Mesothelial cell of epicardium (in vitro differentiated cells): ENCODE data around the gene SHISA6. TPM values are rescaled to one million over a fixed set of nuclear protein-coding genes. Genes with fewer than 3 reads are reported as not detected.

Experiments
- DNase-seq, 2 experiments: peaks; one replicate each; pipeline ENCODE4 v3.0.0; 2021; ENCODE audit warnings: low spot score in 2 of 2; ENCODE audit not compliant: unreplicated experiment in 2 of 2
- H3K27ac Mint-ChIP-seq: 2 replicates; pipeline ENCODE4 v1.8.0; 2021; ENCODE audit warnings: mixed read lengths
- H3K27me3 Mint-ChIP-seq: 2 replicates; pipeline ENCODE4 v1.8.0; 2021; ENCODE audit warnings: low read depth, mixed read lengths
- H3K36me3 Mint-ChIP-seq: 2 replicates; pipeline ENCODE4 v1.8.0; 2021; ENCODE audit warnings: mixed read lengths
- H3K4me1 Mint-ChIP-seq: 2 replicates; pipeline ENCODE4 v1.8.0; 2021; ENCODE audit warnings: mixed read lengths
- H3K4me3 Mint-ChIP-seq: 2 replicates; pipeline ENCODE4 v1.8.0; 2021; ENCODE audit warnings: mild to moderate bottlenecking, moderate library complexity, mixed read lengths
- H3K9me3 Mint-ChIP-seq: 2 replicates; pipeline ENCODE4 v1.8.0; 2021; ENCODE audit warnings: mixed read lengths
- total RNA-seq: library from RNA; stranded (reverse); gene quantifications from 3 replicates; pipeline ENCODE4 v1.2.1, GENCODE V29; 2021
- TF ChIP-seq, protein P1 (sequence below): fragments of 200-600 bp; sonication (generic); IDR thresholded peaks from one replicate; pipeline ENCODE4 v1.5.0; 2021; ENCODE audit warnings: antibody characterized with exemption; ENCODE audit not compliant: unreplicated experiment

The SHISA6 gene
- total RNA-seq, 1 donor from 2014 or later: not detected

DNA sequence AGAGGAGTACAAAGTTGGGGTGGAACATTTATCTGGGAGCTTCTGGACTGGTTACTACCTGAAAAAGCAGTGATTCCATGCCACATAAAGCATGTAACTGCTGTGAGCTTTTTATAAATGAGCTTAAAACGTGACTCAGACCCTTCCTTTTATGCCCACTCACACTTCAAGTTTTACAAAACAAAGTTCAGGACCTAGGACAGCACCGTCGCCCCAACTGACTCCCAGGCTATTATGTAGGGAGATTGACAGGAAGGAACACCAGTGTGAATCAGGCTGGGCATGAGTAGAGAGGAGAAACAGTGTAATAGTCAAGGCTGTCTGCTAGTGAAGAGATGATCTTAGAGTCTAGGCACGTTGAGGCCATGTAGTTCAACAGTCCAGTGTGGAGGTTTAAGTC, 265.6 kb downstream of the SHISA6 start:
- Mint-ChIP-seq H3K4me3 (no peak overlapping the region), H3K27me3 (peaks cover 3% of the 10 kb centered on the region), H3K36me3 (no peaks in the 10 kb centered on the region), H3K9me3 (no peaks in the 10 kb centered on the region), H3K4me1 (no peaks in the 10 kb centered on the region), H3K27ac (no peak overlapping the region)
- TF ChIP-seq, protein P1, sequence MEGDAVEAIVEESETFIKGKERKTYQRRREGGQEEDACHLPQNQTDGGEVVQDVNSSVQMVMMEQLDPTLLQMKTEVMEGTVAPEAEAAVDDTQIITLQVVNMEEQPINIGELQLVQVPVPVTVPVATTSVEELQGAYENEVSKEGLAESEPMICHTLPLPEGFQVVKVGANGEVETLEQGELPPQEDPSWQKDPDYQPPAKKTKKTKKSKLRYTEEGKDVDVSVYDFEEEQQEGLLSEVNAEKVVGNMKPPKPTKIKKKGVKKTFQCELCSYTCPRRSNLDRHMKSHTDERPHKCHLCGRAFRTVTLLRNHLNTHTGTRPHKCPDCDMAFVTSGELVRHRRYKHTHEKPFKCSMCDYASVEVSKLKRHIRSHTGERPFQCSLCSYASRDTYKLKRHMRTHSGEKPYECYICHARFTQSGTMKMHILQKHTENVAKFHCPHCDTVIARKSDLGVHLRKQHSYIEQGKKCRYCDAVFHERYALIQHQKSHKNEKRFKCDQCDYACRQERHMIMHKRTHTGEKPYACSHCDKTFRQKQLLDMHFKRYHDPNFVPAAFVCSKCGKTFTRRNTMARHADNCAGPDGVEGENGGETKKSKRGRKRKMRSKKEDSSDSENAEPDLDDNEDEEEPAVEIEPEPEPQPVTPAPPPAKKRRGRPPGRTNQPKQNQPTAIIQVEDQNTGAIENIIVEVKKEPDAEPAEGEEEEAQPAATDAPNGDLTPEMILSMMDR: no peak
- peak in 1 of 2 experiments; percentile 47 for DNase-seq

- H3K4me3 Mint-ChIP-seq: no peak overlapping the region
- TF ChIP-seq, protein P1: no peak
- no peaks in the 10 kb centered on the region for H3K36me3 Mint-ChIP-seq
- H3K4me1 Mint-ChIP-seq: no peaks in the 10 kb centered on the region
- peaks cover 16% of the 10 kb centered on the region for H3K27me3 Mint-ChIP-seq
- no peak for DNase-seq
- H3K27ac Mint-ChIP-seq: no peak overlapping the region
- H3K9me3 Mint-ChIP-seq: no peaks in the 10 kb centered on the region
Observed at GRCh38 chr17:11511696-11512095, 270.7 kb downstream of the SHISA6 start.

DNA sequence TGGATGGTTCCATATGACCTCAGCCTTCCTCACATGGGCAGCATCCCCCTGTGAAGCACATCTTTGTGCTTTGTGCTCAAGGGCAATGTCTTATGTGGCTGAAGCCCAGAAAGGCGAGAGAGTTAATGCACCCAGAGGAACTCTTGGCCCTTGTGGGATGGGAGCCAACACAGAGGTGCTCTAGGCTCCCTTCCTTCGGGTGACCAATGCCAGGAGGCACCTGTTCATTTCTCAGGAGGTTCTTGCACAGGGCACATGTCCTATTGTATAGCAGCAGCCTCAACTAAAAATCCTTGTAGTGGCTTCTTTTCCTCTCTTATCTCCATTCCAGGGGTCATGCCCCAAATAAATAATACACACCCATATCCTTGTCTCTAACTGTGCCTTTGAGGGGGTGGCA, 273.6 kb downstream of the SHISA6 start:
- DNase-seq: no peak
- H3K27ac Mint-ChIP-seq: no peak overlapping the region
- H3K4me1 Mint-ChIP-seq: no peaks in the 10 kb centered on the region
- TF ChIP-seq, protein P1: no peak
- no peaks in the 10 kb centered on the region for H3K36me3 Mint-ChIP-seq
- peaks cover 21% of the 10 kb centered on the region for H3K27me3 Mint-ChIP-seq
- H3K9me3 Mint-ChIP-seq: no peaks in the 10 kb centered on the region
- H3K4me3 Mint-ChIP-seq: no peak overlapping the region

- TF ChIP-seq, protein P1: no peak
- DNase-seq: no peak
- no peak overlapping the region for H3K4me3 Mint-ChIP-seq
- peaks cover 21% of the 10 kb centered on the region for H3K27me3 Mint-ChIP-seq
- H3K9me3 Mint-ChIP-seq: no peaks in the 10 kb centered on the region
- H3K4me1 Mint-ChIP-seq: no peaks in the 10 kb centered on the region
- H3K36me3 Mint-ChIP-seq: no peaks in the 10 kb centered on the region
- no peak overlapping the region for H3K27ac Mint-ChIP-seq
Observed at GRCh38 chr17:11514981-11515680, 274.1 kb downstream of the SHISA6 start.

DNA sequence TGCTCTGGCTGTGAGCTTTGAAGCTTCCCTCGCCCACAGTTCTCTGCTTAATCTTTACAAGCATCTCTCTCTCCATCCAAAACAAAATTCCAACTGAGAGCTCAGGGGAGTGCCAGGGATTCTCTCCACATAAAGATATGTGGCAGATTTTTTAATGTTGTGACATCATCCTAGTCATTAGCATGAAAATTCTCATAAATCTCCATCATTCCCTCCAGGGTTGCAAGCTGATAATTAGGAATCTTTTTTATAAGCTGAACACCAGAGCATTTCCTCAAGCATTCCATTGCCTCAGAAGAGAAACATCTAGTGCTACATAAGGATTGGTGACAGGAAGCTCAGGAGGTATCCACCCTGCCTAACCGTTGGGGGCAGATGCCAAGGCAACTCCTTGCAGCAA, 274.9 kb downstream of the SHISA6 start:
- Mint-ChIP-seq H3K27me3 (peaks cover 21% of the 10 kb centered on the region), H3K27ac (no peak overlapping the region), H3K4me3 (no peak overlapping the region), H3K36me3 (no peaks in the 10 kb centered on the region), H3K4me1 (no peaks in the 10 kb centered on the region), H3K9me3 (no peaks in the 10 kb centered on the region)
- no peak for DNase-seq
- TF ChIP-seq, protein P1: no peak
